Measurements from ENCODE around the gene TRPC4.
"Not testable (repeated sequence)": the region's sequence is repeated elsewhere in the genome, so short reads cannot be mapped to it uniquely, and the experiment has no call there.

The TRPC4 gene

DNA sequence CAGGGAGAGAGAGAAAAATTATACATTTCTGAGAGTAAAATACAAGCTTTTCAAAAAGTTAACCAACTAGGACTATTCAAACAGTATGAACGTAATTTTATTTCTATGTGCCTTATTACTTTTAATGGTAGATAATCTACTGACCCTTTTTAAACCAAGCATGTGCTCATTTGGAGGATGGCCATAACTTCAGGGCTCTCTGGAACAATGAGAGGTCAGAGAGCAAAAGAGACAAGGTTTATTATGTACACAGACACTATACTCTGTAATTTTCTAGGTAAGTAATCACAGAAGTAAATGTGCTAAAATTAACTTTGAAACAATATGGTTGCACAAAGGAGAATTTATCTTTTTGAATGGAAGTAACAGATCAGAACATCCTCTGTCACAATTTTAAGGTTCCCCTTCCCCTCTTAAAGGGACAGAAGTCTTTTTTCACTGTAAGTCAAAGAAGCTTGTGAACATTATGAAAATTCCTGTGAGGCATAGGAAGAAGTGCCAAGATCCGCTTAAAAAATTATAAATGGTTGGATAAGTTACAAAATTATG is 272.0 kb downstream of the TRPC4 start:
- DNase-seq, result no peak

GRCh38 chr13:37596805-37597204 is 272.8 kb downstream of the TRPC4 start:
- no peak for DNase-seq

DNA sequence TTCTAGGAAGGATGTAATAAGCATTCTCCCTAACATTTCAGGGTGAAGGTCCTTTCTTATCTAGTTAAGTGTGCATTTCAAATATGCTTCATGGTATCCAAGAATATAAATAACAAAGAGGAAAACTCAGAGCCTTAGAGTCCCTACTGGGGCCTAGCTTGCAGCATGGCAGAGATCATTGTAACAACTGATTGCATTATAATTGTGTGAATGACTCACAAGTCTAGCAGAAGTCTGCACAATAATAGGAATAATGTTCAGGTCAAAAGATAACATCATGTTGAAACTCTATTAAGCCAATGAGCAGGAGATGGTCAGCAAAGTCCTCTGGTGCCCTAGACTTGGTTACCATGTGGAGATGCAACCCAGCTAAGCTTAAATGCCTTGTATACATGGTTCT is 274.4 kb downstream of the TRPC4 start:
- no peak for DNase-seq

GRCh38 chr13:37594550-37594949 is 275.0 kb downstream of the TRPC4 start:
- no peak for DNase-seq

GRCh38 chr13:37589381-37589780 is 280.2 kb downstream of the TRPC4 start:
- not testable (repeated sequence) for DNase-seq

- DNase-seq, result no peak
Observed at GRCh38 chr13:37587236-37587635, 282.3 kb downstream of the TRPC4 start.

Data from NCI-H1694 (cell line).